Measurements from ENCODE around the gene HPSE2. TPM values are rescaled to one million over a fixed set of nuclear protein-coding genes. Genes with fewer than 3 reads are reported as not detected.

HPSE2 gene
- total RNA-seq, 1 experiment from 2014 or later, result not detected

DNA sequence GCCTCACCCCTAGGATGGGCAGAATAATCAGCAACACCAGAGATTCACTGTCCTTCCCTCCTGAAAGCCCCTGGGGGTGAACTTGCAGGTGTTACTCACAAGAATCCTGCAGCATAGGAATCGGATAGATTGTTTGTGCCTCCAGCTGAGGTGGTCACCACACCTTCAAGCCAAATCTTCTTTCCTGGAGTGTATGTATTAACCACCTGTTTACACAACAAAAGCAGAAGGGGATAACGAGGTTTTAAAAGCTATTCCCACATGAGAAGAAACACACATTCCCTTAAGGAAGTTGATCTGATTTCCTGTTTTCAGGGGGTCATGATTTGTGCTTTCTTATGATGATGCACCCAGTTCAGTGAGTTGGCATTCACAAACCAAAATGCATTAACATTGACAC is 615.1 kb downstream of the HPSE2 start:
- ChIA-PET CTCF (no interaction called here), POLR2A (no interaction called here)
- no peak for ATAC-seq
- H3K36me3 ChIP-seq (ENCODE audit: control insufficient read depth, insufficient read depth, low read length), result no peaks in the 10 kb centered on the region
- intact Hi-C loops (cut with micrococcal nuclease; ENCODE audit: unreplicated experiment) (no loop called here), in situ Hi-C loops (cut with HindIII; ENCODE audit: low pct_unique_long_range_greater_than_20kb, low sequenced_read_pairs) (no loop called here)
- H3K4me1 ChIP-seq (ENCODE audit: control insufficient read depth, insufficient read depth, low read length), result no peaks in the 10 kb centered on the region
- BruUV-seq (replicated peaks), result no TSS peak
- H3K9me3 ChIP-seq (ENCODE audit: control insufficient read depth, insufficient read depth, low read depth, low read length), result no peaks in the 10 kb centered on the region
- DNase-seq (ENCODE audit: low read depth, low spot score), result no peak
- H3K27ac ChIP-seq (ENCODE audit: low read length), result no peak overlapping the region
- H3K4me3 ChIP-seq (ENCODE audit: low read depth in 2 of 2, low read length in 2 of 2), result no peak overlapping the region
- H3K27me3 ChIP-seq (ENCODE audit: control insufficient read depth, insufficient read depth, low read length), result no peaks in the 10 kb centered on the region
- TF ChIP-seq, protein P1, sequence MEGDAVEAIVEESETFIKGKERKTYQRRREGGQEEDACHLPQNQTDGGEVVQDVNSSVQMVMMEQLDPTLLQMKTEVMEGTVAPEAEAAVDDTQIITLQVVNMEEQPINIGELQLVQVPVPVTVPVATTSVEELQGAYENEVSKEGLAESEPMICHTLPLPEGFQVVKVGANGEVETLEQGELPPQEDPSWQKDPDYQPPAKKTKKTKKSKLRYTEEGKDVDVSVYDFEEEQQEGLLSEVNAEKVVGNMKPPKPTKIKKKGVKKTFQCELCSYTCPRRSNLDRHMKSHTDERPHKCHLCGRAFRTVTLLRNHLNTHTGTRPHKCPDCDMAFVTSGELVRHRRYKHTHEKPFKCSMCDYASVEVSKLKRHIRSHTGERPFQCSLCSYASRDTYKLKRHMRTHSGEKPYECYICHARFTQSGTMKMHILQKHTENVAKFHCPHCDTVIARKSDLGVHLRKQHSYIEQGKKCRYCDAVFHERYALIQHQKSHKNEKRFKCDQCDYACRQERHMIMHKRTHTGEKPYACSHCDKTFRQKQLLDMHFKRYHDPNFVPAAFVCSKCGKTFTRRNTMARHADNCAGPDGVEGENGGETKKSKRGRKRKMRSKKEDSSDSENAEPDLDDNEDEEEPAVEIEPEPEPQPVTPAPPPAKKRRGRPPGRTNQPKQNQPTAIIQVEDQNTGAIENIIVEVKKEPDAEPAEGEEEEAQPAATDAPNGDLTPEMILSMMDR (IDR thresholded peaks at IDR 0.05), result no peak
- TF ChIP-seq TCF7L2 (IDR thresholded peaks at IDR 0.05; ENCODE audit: low read depth, low read length), result no peak
- no peak for TF ChIP-seq SIN3A (IDR thresholded peaks at IDR 0.05; ENCODE audit: borderline replicate concordance, insufficient read depth, low read depth, low read length)
- no peak for TF ChIP-seq REST (IDR thresholded peaks at IDR 0.05; ENCODE audit: insufficient read depth in 1 of 2, low read depth in 2 of 2, low read length in 1 of 2)
- no peak for TF ChIP-seq POLR2AphosphoS5 (IDR thresholded peaks at IDR 0.05; ENCODE audit: low read depth, low read length)

DNA sequence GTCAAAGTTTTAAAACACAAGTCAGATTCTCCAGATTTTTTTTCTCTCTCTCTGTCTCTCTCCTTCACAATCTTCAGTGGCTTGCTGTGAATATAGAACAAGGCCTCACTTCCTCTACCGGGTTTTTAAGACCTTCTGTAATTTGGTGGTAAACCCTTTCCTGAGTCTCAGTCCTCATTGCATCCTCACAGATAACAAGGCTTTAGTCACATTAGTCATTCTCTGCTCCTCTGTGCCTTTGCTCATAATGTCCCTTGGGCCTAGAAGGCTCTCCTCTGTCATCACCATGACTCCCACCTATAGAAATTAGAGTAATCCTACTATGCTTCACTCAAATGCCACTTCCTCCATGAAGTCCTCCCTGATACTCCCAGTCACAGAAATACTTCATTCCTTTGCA is 616.2 kb downstream of the HPSE2 start:
- no TSS peak for BruUV-seq (replicated peaks)
- Histone ChIP-seq H3K27me3 (ENCODE audit: control insufficient read depth, insufficient read depth, low read length) (no peaks in the 10 kb centered on the region), H3K36me3 (ENCODE audit: control insufficient read depth, insufficient read depth, low read length) (no peaks in the 10 kb centered on the region), H3K9me3 (ENCODE audit: control insufficient read depth, insufficient read depth, low read depth, low read length) (no peaks in the 10 kb centered on the region), H3K4me1 (ENCODE audit: control insufficient read depth, insufficient read depth, low read length) (no peaks in the 10 kb centered on the region), H3K27ac (ENCODE audit: low read length) (no peak overlapping the region), H3K4me3 (ENCODE audit: low read depth in 2 of 2, low read length in 2 of 2) (no peak overlapping the region)
- in situ Hi-C loops (cut with HindIII; ENCODE audit: low pct_unique_long_range_greater_than_20kb, low sequenced_read_pairs) (no loop called here), intact Hi-C loops (cut with micrococcal nuclease; ENCODE audit: unreplicated experiment) (no loop called here)
- TF ChIP-seq SIN3A (IDR thresholded peaks at IDR 0.05; ENCODE audit: borderline replicate concordance, insufficient read depth, low read depth, low read length), result no peak
- TF ChIP-seq POLR2AphosphoS5 (IDR thresholded peaks at IDR 0.05; ENCODE audit: low read depth, low read length), result no peak
- TF ChIP-seq REST (IDR thresholded peaks at IDR 0.05; ENCODE audit: insufficient read depth in 1 of 2, low read depth in 2 of 2, low read length in 1 of 2), result no peak
- TF ChIP-seq, protein P1 (IDR thresholded peaks at IDR 0.05), result no peak
- no peak for TF ChIP-seq TCF7L2 (IDR thresholded peaks at IDR 0.05; ENCODE audit: low read depth, low read length)
- DNase-seq (ENCODE audit: low read depth, low spot score), result no peak
- no peak for ATAC-seq
- CTCF ChIA-PET, result no interaction called here
- POLR2A ChIA-PET, result no interaction called here
